ENCODE data around the gene GAREM1. TPM values are rescaled to one million over a fixed set of nuclear protein-coding genes. Genes with fewer than 3 reads are reported as not detected.

The GAREM1 gene
- total and polyA plus RNA-seq, 7 experiments from 2014 or later = 0.06 to 1.0 (median 0.43) TPM; not detected in 2

- Histone ChIP-seq H3K36me3 (ENCODE audit: control insufficient read depth in 2 of 3, insufficient read depth in 3 of 3, low read length in 3 of 3) (no peaks in the 10 kb centered on the region), H3K4me3 (ENCODE audit: low read length) (no peak overlapping the region), H3K4me1 (ENCODE audit: control insufficient read depth in 2 of 2, insufficient read depth in 2 of 2, low read length in 2 of 2) (no peaks in the 10 kb centered on the region), H3K27me3 (ENCODE audit: control insufficient read depth in 2 of 2, insufficient read depth in 2 of 2, low read length in 2 of 2) (no peaks in the 10 kb centered on the region), H3K9me3 (ENCODE audit: control insufficient read depth in 2 of 3, low read length in 3 of 3) (no peaks in the 10 kb centered on the region), H3K27ac (ENCODE audit: low read depth, low read length) (no peak overlapping the region)
- ChIA-PET CTCF (no interaction called here), POLR2A (no interaction called here)
- H3K36me3 Mint-ChIP-seq = no peaks in the 10 kb centered on the region
- no peaks in the 10 kb centered on the region for H3K4me1 Mint-ChIP-seq
- DNase-seq (no peak), ATAC-seq (no peak)
- no peaks in the 10 kb centered on the region for H3K9me3 Mint-ChIP-seq
- intact Hi-C loops (cut with micrococcal nuclease) = loop anchor here in 1 of 2 donors (10.0 kb wide), 1 partner anchor 199 kb away; the partner anchor contains the start of gene GAREM1
- H3K27ac Mint-ChIP-seq = no peak overlapping the region
- H3K27me3 Mint-ChIP-seq = peaks cover 0 to 22% (median 15%) of the 10 kb centered on the region in 5 donors
- H3K4me3 Mint-ChIP-seq = no peak overlapping the region
These were observed 194.4 kb downstream of the GAREM1 start for GRCh38 chr18:32276256-32276655.

GRCh38 chr18:32275221-32275620 lies 195.5 kb downstream of the GAREM1 start:
- intact Hi-C loops (cut with micrococcal nuclease) = loop anchor here in 1 of 2 donors (10.0 kb wide), 1 partner anchor 200 kb away; the partner anchor contains the start of gene GAREM1
- no peaks in the 10 kb centered on the region for H3K36me3 Mint-ChIP-seq
- no peaks in the 10 kb centered on the region for H3K9me3 Mint-ChIP-seq
- Histone ChIP-seq H3K27me3 (ENCODE audit: control insufficient read depth in 2 of 2, insufficient read depth in 2 of 2, low read length in 2 of 2) (no peaks in the 10 kb centered on the region), H3K27ac (ENCODE audit: low read depth, low read length) (no peak overlapping the region), H3K4me3 (ENCODE audit: low read length) (no peak overlapping the region), H3K9me3 (ENCODE audit: control insufficient read depth in 2 of 3, low read length in 3 of 3) (no peaks in the 10 kb centered on the region), H3K36me3 (ENCODE audit: control insufficient read depth in 2 of 3, insufficient read depth in 3 of 3, low read length in 3 of 3) (no peaks in the 10 kb centered on the region), H3K4me1 (ENCODE audit: control insufficient read depth in 2 of 2, insufficient read depth in 2 of 2, low read length in 2 of 2) (no peaks in the 10 kb centered on the region)
- no peak overlapping the region for H3K27ac Mint-ChIP-seq
- DNase-seq = no peak
- no peak overlapping the region for H3K4me3 Mint-ChIP-seq
- ChIA-PET POLR2A (no interaction called here), CTCF (no interaction called here)
- no peak for ATAC-seq
- no peaks in the 10 kb centered on the region for H3K4me1 Mint-ChIP-seq
- peaks cover 0 to 26% (median 15%) of the 10 kb centered on the region in 5 donors for H3K27me3 Mint-ChIP-seq

GRCh38 chr18:32274307-32274706 lies 196.4 kb downstream of the GAREM1 start:
- Histone ChIP-seq H3K4me3 (ENCODE audit: low read length) (no peak overlapping the region), H3K27ac (ENCODE audit: low read depth, low read length) (no peak overlapping the region), H3K9me3 (ENCODE audit: control insufficient read depth in 2 of 3, low read length in 3 of 3) (no peaks in the 10 kb centered on the region), H3K4me1 (ENCODE audit: control insufficient read depth in 2 of 2, insufficient read depth in 2 of 2, low read length in 2 of 2) (no peaks in the 10 kb centered on the region), H3K27me3 (ENCODE audit: control insufficient read depth in 2 of 2, insufficient read depth in 2 of 2, low read length in 2 of 2) (no peaks in the 10 kb centered on the region), H3K36me3 (ENCODE audit: control insufficient read depth in 2 of 3, insufficient read depth in 3 of 3, low read length in 3 of 3) (no peaks in the 10 kb centered on the region)
- no peak overlapping the region for H3K4me3 Mint-ChIP-seq
- H3K27me3 Mint-ChIP-seq = peaks cover 0 to 28% (median 15%) of the 10 kb centered on the region in 5 donors
- ChIA-PET POLR2A (no interaction called here), CTCF (interaction anchor here (1.0 kb wide), 1 partner anchor 280 kb away, joined by 4 read pairs; no protein-coding TSS in a partner anchor)
- DNase-seq (no peak), ATAC-seq (no peak)
- H3K4me1 Mint-ChIP-seq = no peaks in the 10 kb centered on the region
- no peaks in the 10 kb centered on the region for H3K36me3 Mint-ChIP-seq
- intact Hi-C loops (cut with micrococcal nuclease) = loop anchor here in 1 of 2 donors (10.0 kb wide), 1 partner anchor 200 kb away; the partner anchor contains the start of gene GAREM1
- no peaks in the 10 kb centered on the region for H3K9me3 Mint-ChIP-seq
- H3K27ac Mint-ChIP-seq = no peak overlapping the region

- peak in 5 of 9 donors; percentile 10 to 25 (median 20) for DNase-seq
These were observed 198.9 kb downstream of the GAREM1 start for GRCh38 chr18:32271672-32272208.

GRCh38 chr18:32270341-32270740 lies 200.3 kb downstream of the GAREM1 start:
- H3K27me3 Mint-ChIP-seq = peaks cover 0 to 18% (median 13%) of the 10 kb centered on the region in 5 donors
- no peaks in the 10 kb centered on the region for H3K27me3 ChIP-seq (ENCODE audit: control insufficient read depth in 2 of 2, insufficient read depth in 2 of 2, low read length in 2 of 2)
- intact Hi-C loops (cut with micrococcal nuclease) = loop anchor here in 1 of 2 donors (10.0 kb wide), 1 partner anchor 204 kb away; the partner anchor contains the start of gene GAREM1
- H3K36me3 ChIP-seq (ENCODE audit: control insufficient read depth in 2 of 3, insufficient read depth in 3 of 3, low read length in 3 of 3) = no peaks in the 10 kb centered on the region
- H3K9me3 ChIP-seq (ENCODE audit: control insufficient read depth in 2 of 3, low read length in 3 of 3) = no peaks in the 10 kb centered on the region
- ChIA-PET CTCF (interaction anchor here (0.7 kb wide), 1 partner anchor 137 kb away, joined by 4 read pairs; no protein-coding TSS in a partner anchor), POLR2A (no interaction called here)
- no peaks in the 10 kb centered on the region for H3K36me3 Mint-ChIP-seq
- DNase-seq = no peak
- no peaks in the 10 kb centered on the region for H3K4me1 ChIP-seq (ENCODE audit: control insufficient read depth in 2 of 2, insufficient read depth in 2 of 2, low read length in 2 of 2)
- H3K4me3 Mint-ChIP-seq = no peak overlapping the region
- no peak for ATAC-seq
- no peak overlapping the region for H3K27ac Mint-ChIP-seq
- no peaks in the 10 kb centered on the region for H3K9me3 Mint-ChIP-seq
- no peaks in the 10 kb centered on the region for H3K4me1 Mint-ChIP-seq
- H3K4me3 ChIP-seq (ENCODE audit: low read length) = no peak overlapping the region
- H3K27ac ChIP-seq (ENCODE audit: low read depth, low read length) = no peak overlapping the region

More at GRCh38 chr18:32271672-32272208, 198.9 kb downstream of the GAREM1 start:
- Histone ChIP-seq H3K9me3 (ENCODE audit: control insufficient read depth in 2 of 3, low read length in 3 of 3) (no peaks in the 10 kb centered on the region), H3K4me3 (ENCODE audit: low read length) (no peak overlapping the region), H3K27ac (ENCODE audit: low read depth, low read length) (no peak overlapping the region), H3K4me1 (ENCODE audit: control insufficient read depth in 2 of 2, insufficient read depth in 2 of 2, low read length in 2 of 2) (no peaks in the 10 kb centered on the region), H3K27me3 (ENCODE audit: control insufficient read depth in 2 of 2, insufficient read depth in 2 of 2, low read length in 2 of 2) (no peaks in the 10 kb centered on the region), H3K36me3 (ENCODE audit: control insufficient read depth in 2 of 3, insufficient read depth in 3 of 3, low read length in 3 of 3) (no peaks in the 10 kb centered on the region)
- H3K4me3 Mint-ChIP-seq = no peak overlapping the region
- CTCF ChIA-PET = interaction anchor here (0.5 to 2.3 kb wide), 8 partner anchors 9 to 288 kb away, joined by 3 to 14 read pairs (median 3); partner anchors contain the start of gene GAREM1
- H3K27me3 Mint-ChIP-seq = peaks cover 0 to 18% (median 16%) of the 10 kb centered on the region in 5 donors
- intact Hi-C loops (cut with micrococcal nuclease) = loop anchor here (1.0 to 10.0 kb wide), 4 partner anchors 113 to 281 kb away; partner anchors contain the start of gene GAREM1 (in 1 of the 2)
- H3K36me3 Mint-ChIP-seq = no peaks in the 10 kb centered on the region
- no peak overlapping the region for H3K27ac Mint-ChIP-seq
- POLR2A ChIA-PET = no interaction called here
- peak; percentile 34 for ATAC-seq
- no peaks in the 10 kb centered on the region for H3K9me3 Mint-ChIP-seq
- no peaks in the 10 kb centered on the region for H3K4me1 Mint-ChIP-seq

GRCh38 chr18:32267463-32267862 lies 203.2 kb downstream of the GAREM1 start:
- ATAC-seq = no peak

GRCh38 chr18:32264401-32264800 lies 206.3 kb downstream of the GAREM1 start:
- POLR2A ChIA-PET = no interaction called here
- H3K4me3 Mint-ChIP-seq = no peak overlapping the region
- H3K27me3 Mint-ChIP-seq = peaks cover 10 to 27% (median 14%) of the 10 kb centered on the region in 5 donors

More at GRCh38 chr18:32267463-32267862, 203.2 kb downstream of the GAREM1 start:
- Histone ChIP-seq H3K36me3 (ENCODE audit: control insufficient read depth in 2 of 3, insufficient read depth in 3 of 3, low read length in 3 of 3) (no peaks in the 10 kb centered on the region), H3K9me3 (ENCODE audit: control insufficient read depth in 2 of 3, low read length in 3 of 3) (no peaks in the 10 kb centered on the region), H3K4me1 (ENCODE audit: control insufficient read depth in 2 of 2, insufficient read depth in 2 of 2, low read length in 2 of 2) (no peaks in the 10 kb centered on the region), H3K27ac (ENCODE audit: low read depth, low read length) (no peak overlapping the region), H3K4me3 (ENCODE audit: low read length) (no peak overlapping the region), H3K27me3 (ENCODE audit: control insufficient read depth in 2 of 2, insufficient read depth in 2 of 2, low read length in 2 of 2) (no peaks in the 10 kb centered on the region)
- Mint-ChIP-seq H3K4me3 (no peak overlapping the region), H3K27me3 (peaks cover 0 to 20% (median 12%) of the 10 kb centered on the region in 5 donors), H3K4me1 (no peaks in the 10 kb centered on the region), H3K36me3 (no peaks in the 10 kb centered on the region), H3K9me3 (no peaks in the 10 kb centered on the region), H3K27ac (no peak overlapping the region)
- ChIA-PET POLR2A (no interaction called here), CTCF (interaction anchor here (0.6 to 1.5 kb wide), 2 partner anchors 22 to 138 kb away, joined by 3 to 4 read pairs; no protein-coding TSS in a partner anchor)
- intact Hi-C loops (cut with micrococcal nuclease) = no loop called here
- no peak for DNase-seq

More at GRCh38 chr18:32264401-32264800, 206.3 kb downstream of the GAREM1 start:
- H3K9me3 Mint-ChIP-seq = no peaks in the 10 kb centered on the region
- Histone ChIP-seq H3K27me3 (ENCODE audit: control insufficient read depth in 2 of 2, insufficient read depth in 2 of 2, low read length in 2 of 2) (no peaks in the 10 kb centered on the region), H3K9me3 (ENCODE audit: control insufficient read depth in 2 of 3, low read length in 3 of 3) (no peaks in the 10 kb centered on the region), H3K4me1 (ENCODE audit: control insufficient read depth in 2 of 2, insufficient read depth in 2 of 2, low read length in 2 of 2) (no peaks in the 10 kb centered on the region), H3K27ac (ENCODE audit: low read depth, low read length) (no peak overlapping the region), H3K36me3 (ENCODE audit: control insufficient read depth in 2 of 3, insufficient read depth in 3 of 3, low read length in 3 of 3) (no peaks in the 10 kb centered on the region), H3K4me3 (ENCODE audit: low read length) (no peak overlapping the region)
- CTCF ChIA-PET = no interaction called here
- H3K4me1 Mint-ChIP-seq = no peaks in the 10 kb centered on the region
- no peaks in the 10 kb centered on the region for H3K36me3 Mint-ChIP-seq
- intact Hi-C loops (cut with micrococcal nuclease) = no loop called here
- H3K27ac Mint-ChIP-seq = no peak overlapping the region
- DNase-seq (no peak), ATAC-seq (no peak)
